Nephron (organoid): ENCODE data around the gene RPS16.

ENCODE experiments used
- H3K27ac Mint-ChIP-seq, 3 experiments: 2 replicates each; pipeline ENCODE4 v1.8.0; 2020; ENCODE audit warnings: mixed read lengths in 3 of 3, mild to moderate bottlenecking in 2 of 3, moderate library complexity in 1 of 3
- H3K27me3 Mint-ChIP-seq: 2 replicates; pipeline ENCODE4 v1.8.0; 2021; ENCODE audit warnings: low read depth, mild to moderate bottlenecking, moderate library complexity, mixed read lengths
- H3K36me3 Mint-ChIP-seq: 2 replicates; pipeline ENCODE4 v1.8.0; 2020; ENCODE audit warnings: low read depth, mixed read lengths
- H3K4me1 Mint-ChIP-seq: 2 replicates; pipeline ENCODE4 v1.8.0; 2020; ENCODE audit warnings: mixed read lengths
- H3K4me3 Mint-ChIP-seq, 3 experiments: 2 replicates each; pipeline ENCODE4 v1.8.0; 2020; ENCODE audit warnings: mild to moderate bottlenecking in 3 of 3, mixed read lengths in 3 of 3, moderate library complexity in 2 of 3
- H3K9me3 Mint-ChIP-seq: 2 replicates; pipeline ENCODE4 v1.8.0; 2020; ENCODE audit warnings: mixed read lengths
- TF ChIP-seq, protein P1 (sequence below), 3 experiments: fragments of 200-600 bp; sonication (generic); IDR thresholded peaks; one replicate each; pipeline ENCODE4 v1.5.0; 2021; ENCODE audit warnings: antibody characterized with exemption in 3 of 3; ENCODE audit not compliant: unreplicated experiment in 3 of 3

The RPS16 gene

DNA sequence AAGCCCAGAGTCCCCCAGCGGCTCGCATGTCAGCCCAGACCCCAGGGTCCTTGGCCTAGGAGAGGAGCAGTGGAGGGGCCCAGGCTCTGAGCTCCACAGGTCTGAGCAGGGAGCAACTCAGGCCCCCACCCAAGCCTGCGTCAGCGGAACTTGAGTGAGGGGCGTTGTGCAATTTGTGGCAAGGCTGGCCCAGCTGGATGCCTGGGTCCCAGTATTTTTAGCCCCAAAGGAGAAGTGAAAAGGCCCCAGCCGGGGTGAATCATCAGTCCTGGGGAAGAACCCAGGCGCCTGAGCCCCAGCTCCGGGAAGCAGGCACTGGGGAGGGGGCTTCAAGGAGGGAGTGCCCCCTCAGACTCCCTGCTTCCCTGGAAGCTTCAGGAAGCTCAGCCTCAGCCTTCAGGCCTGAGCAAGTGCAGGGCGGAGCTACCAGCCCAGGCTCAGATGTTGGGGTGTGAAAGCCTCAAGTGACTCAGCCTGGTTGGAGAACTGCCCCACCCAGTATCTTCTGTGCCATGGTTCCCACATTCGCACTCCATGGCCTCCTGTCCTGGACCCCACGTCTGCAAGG, 37.4 kb downstream of the RPS16 start:
- Mint-ChIP-seq H3K27me3 (no peaks in the 10 kb centered on the region), H3K27ac (peak overlapping the region; percentile 6 to 83 (median 77)), H3K36me3 (peaks cover 25% of the 10 kb centered on the region), H3K4me3 (no peak overlapping the region), H3K9me3 (no peaks in the 10 kb centered on the region), H3K4me1 (peaks cover 17% of the 10 kb centered on the region)
- TF ChIP-seq, protein P1, sequence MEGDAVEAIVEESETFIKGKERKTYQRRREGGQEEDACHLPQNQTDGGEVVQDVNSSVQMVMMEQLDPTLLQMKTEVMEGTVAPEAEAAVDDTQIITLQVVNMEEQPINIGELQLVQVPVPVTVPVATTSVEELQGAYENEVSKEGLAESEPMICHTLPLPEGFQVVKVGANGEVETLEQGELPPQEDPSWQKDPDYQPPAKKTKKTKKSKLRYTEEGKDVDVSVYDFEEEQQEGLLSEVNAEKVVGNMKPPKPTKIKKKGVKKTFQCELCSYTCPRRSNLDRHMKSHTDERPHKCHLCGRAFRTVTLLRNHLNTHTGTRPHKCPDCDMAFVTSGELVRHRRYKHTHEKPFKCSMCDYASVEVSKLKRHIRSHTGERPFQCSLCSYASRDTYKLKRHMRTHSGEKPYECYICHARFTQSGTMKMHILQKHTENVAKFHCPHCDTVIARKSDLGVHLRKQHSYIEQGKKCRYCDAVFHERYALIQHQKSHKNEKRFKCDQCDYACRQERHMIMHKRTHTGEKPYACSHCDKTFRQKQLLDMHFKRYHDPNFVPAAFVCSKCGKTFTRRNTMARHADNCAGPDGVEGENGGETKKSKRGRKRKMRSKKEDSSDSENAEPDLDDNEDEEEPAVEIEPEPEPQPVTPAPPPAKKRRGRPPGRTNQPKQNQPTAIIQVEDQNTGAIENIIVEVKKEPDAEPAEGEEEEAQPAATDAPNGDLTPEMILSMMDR (IDR thresholded peaks at IDR 0.05; ENCODE audit: unreplicated experiment in 3 of 3) = no peak

GRCh38 chr19:39397360-39398296, 38.1 kb downstream of the RPS16 start:
- H3K4me3 Mint-ChIP-seq = peak overlapping the region; percentile 5 to 24 (median 7)
- TF ChIP-seq, protein P1 (IDR thresholded peaks at IDR 0.05; ENCODE audit: unreplicated experiment in 3 of 3) = peak; percentile 87 to 91 (median 90)
- no peaks in the 10 kb centered on the region for H3K27me3 Mint-ChIP-seq
- H3K36me3 Mint-ChIP-seq = peaks cover 26% of the 10 kb centered on the region
- peaks cover 17% of the 10 kb centered on the region for H3K4me1 Mint-ChIP-seq
- no peaks in the 10 kb centered on the region for H3K9me3 Mint-ChIP-seq
- H3K27ac Mint-ChIP-seq = peak overlapping the region; percentile 6 to 83 (median 77)

DNA sequence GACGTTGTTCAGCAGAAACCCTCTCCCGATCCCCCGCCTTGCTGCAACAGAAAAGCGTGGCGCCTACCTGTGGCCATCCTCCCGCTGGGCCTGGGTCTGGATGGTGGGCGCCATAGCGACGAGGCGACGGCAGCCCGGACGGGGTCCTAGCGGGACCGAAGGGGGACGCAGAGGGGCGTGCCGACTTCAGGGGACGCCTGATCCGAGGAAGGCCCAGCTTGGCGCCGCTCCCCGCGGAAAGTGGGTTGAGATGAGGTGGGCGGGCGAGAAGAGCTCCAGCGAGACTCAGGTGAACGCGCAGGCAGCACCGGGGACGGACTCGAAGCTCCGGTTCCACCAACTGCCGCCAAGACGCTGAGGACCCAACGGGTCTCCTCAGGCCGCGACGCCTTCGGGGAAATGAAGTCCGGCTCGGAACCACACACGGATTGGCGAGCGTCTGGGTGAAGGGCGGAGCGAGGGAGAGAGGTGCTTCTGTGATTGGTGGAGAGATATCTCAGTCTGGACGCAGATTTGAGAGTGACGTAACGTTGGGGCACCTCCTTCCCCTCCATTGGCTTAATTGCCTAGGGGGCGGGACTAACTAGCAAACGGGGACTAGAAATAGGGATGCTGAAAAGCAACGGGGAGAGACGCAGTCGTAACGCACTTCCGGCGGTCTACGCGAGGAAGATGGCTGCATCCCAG, 44.9 kb downstream of the RPS16 start, which contains the start of the genes MED29 and PAF1:
TSS of gene MED29 (plus strand) at position 628 of the 687 bp plus-strand sequence. CDS start at position 673, 45 bp downstream.
TSS of gene PAF1 (minus strand) at position 356 of the 687 bp plus-strand sequence. CDS start at position 114, 242 bp downstream.
- TF ChIP-seq, protein P1 (IDR thresholded peaks at IDR 0.05; ENCODE audit: unreplicated experiment in 3 of 3) = no peak
- no peaks in the 10 kb centered on the region for H3K27me3 Mint-ChIP-seq
- H3K4me1 Mint-ChIP-seq = peaks cover 19% of the 10 kb centered on the region
- peak within 1 kb of the TSS; percentile 96 to 97 (median 97) for H3K27ac Mint-ChIP-seq
- no peaks in the 10 kb centered on the region for H3K9me3 Mint-ChIP-seq
- H3K4me3 Mint-ChIP-seq = peak within 1 kb of the TSS; percentile 90 to 99 (median 92)
- peaks cover 49% of the 10 kb centered on the region for H3K36me3 Mint-ChIP-seq

DNA sequence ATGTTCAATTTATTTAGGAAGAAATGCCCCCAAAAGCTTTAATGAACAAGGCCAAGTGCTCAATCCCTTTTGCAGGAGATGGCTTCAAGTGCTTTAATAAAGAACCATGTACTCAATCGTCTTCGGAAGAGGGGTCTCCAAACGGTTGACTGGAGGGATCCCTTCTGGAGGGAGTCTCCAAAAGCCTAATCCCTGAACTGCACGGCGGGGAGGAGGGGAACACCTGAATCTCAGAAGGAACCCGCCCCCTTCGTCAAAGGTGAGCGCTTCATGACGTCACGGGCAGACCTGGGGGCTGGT, 45.3 kb downstream of the RPS16 start:
- Mint-ChIP-seq H3K36me3 (peaks cover 51% of the 10 kb centered on the region), H3K27ac (peak overlapping the region; percentile 96 to 97 (median 97)), H3K9me3 (no peaks in the 10 kb centered on the region), H3K27me3 (no peaks in the 10 kb centered on the region), H3K4me3 (peak overlapping the region; percentile 90 to 99 (median 92)), H3K4me1 (peaks cover 19% of the 10 kb centered on the region)
- TF ChIP-seq, protein P1 (IDR thresholded peaks at IDR 0.05; ENCODE audit: unreplicated experiment in 3 of 3) = no peak

DNA sequence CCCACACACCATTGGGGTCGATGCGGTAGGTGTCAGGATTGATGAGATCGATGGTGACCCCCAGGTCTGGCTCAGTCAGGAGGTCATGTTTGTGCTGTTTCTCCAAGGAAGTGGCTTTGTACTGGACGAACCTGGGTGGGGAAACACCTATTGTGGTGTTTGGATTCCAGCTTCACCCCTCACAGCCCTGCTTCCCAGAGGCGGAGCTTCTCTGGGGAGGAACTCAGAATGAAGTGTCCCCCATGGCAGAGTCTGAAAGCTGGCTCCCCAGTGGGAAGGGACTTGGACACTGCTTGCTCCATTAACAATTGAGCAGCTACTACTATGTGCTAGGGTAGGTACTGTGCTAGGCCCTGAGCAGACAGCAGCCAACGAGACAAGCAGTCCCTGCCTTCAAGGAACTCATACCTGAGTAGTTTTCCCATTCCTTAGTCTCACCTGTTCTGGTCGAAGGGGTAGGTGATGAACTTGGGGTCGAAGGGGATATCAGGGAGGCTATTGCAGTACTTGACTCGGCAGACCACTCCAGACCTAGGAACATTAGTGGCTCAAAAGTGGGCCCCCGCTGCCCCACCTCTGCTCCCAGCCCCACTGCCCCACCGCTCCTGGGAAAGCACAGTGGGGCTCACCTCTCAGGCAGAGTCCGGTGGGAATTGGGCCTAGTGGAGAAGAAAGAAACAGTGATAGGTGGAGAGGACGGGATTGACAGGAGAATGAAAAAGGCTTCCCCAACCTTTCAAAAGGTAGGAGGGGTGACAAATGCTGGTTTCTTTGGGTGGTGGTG, 45.9 kb downstream of the RPS16 start:
- H3K27ac Mint-ChIP-seq = peak overlapping the region; percentile 96 to 97 (median 97)
- no peaks in the 10 kb centered on the region for H3K27me3 Mint-ChIP-seq

More for the DNA sequence above, 45.9 kb downstream of the RPS16 start:
- Mint-ChIP-seq H3K36me3 (peaks cover 50% of the 10 kb centered on the region), H3K4me1 (peaks cover 19% of the 10 kb centered on the region), H3K4me3 (peak overlapping the region; percentile 90 to 99 (median 92)), H3K9me3 (no peaks in the 10 kb centered on the region)
- TF ChIP-seq, protein P1 (IDR thresholded peaks at IDR 0.05; ENCODE audit: unreplicated experiment in 3 of 3) = no peak
